OCI-M2 (cell line): ENCODE data around the gene DEGS1.

ENCODE experiments used
- DNase-seq: peaks from one replicate; lab custom pipeline; 2025; ENCODE audit not compliant: unreplicated experiment; lab: John Stamatoyannopoulos, UW

Gene DEGS1

GRCh38 chr1:224182866-224183590 lies at the start of gene DEGS1:
TSS of gene DEGS1 (plus strand) at chr1:224183240. CDS start at chr1:224183337, 97 bp downstream.
- DNase-seq, result no peak

GRCh38 chr1:224133741-224134299 lies 49.2 kb upstream of the DEGS1 start:
- no peak for DNase-seq

GRCh38 chr1:224137518-224137917 lies 45.5 kb upstream of the DEGS1 start:
- DNase-seq, result no peak

GRCh38 chr1:224138198-224138597 lies 44.8 kb upstream of the DEGS1 start:
- DNase-seq, result no peak

GRCh38 chr1:224141693-224142092 lies 41.3 kb upstream of the DEGS1 start:
- DNase-seq, result no peak

- DNase-seq, result no peak
Measured at GRCh38 chr1:224149709-224150108, 33.3 kb upstream of the DEGS1 start.

- DNase-seq, result no peak
Measured at GRCh38 chr1:224151117-224151516, 31.9 kb upstream of the DEGS1 start.

- no peak for DNase-seq
Measured at GRCh38 chr1:224157316-224157715, 25.7 kb upstream of the DEGS1 start.

GRCh38 chr1:224159541-224159940 lies 23.5 kb upstream of the DEGS1 start:
- no peak for DNase-seq

- DNase-seq, result peak; percentile 31
Measured at GRCh38 chr1:224160171-224160682, 22.8 kb upstream of the DEGS1 start.

- no peak for DNase-seq
Measured at GRCh38 chr1:224162768-224163167, 20.3 kb upstream of the DEGS1 start.

GRCh38 chr1:224163311-224163710 lies 19.7 kb upstream of the DEGS1 start:
- DNase-seq, result no peak

GRCh38 chr1:224168859-224169380 lies 14.1 kb upstream of the DEGS1 start:
- no peak for DNase-seq

- no peak for DNase-seq
Measured at GRCh38 chr1:224169718-224170270, 13.2 kb upstream of the DEGS1 start.

- no peak for DNase-seq
Measured at GRCh38 chr1:224170343-224170742, 12.7 kb upstream of the DEGS1 start.

- DNase-seq, result no peak
Measured at GRCh38 chr1:224170748-224171478, 12.1 kb upstream of the DEGS1 start.

GRCh38 chr1:224172229-224172628 lies 10.8 kb upstream of the DEGS1 start:
- DNase-seq, result no peak

GRCh38 chr1:224173523-224173922 lies 9.5 kb upstream of the DEGS1 start:
- DNase-seq, result no peak

- no peak for DNase-seq
Measured at GRCh38 chr1:224175617-224176016, 7.4 kb upstream of the DEGS1 start.

GRCh38 chr1:224177356-224177999 lies 5.6 kb upstream of the DEGS1 start:
- no peak for DNase-seq

GRCh38 chr1:224178894-224179293 lies 4.1 kb upstream of the DEGS1 start:
- DNase-seq, result no peak
